Keratinocyte (primary cell): Measurements from ENCODE around the gene TEX48. TPM values are rescaled to one million over a fixed set of nuclear protein-coding genes. Genes with fewer than 3 reads are reported as not detected.

Experiments used
- DNase-seq: peaks from one replicate; pipeline ENCODE4 v3.0.0-alpha.2; 2011; ENCODE audit warnings: low read depth, missing footprints, low spot score
- FAIRE-seq: peaks from 2 replicates; lab custom pipeline; 2011; peaks lifted over from hg19 to GRCh38; lab: Jason Lieb, UNC
- H2AFZ ChIP-seq: 2 replicates; pipeline ENCODE4 v1.6.0; 2012; ENCODE audit warnings: low read length, control low read depth, inconsistent platforms; ENCODE audit not compliant: control insufficient read depth
- H3K27ac ChIP-seq: 2 replicates; pipeline ENCODE4 v1.5.1; 2011; ENCODE audit warnings: low read length; ENCODE audit not compliant: control insufficient read depth, insufficient read depth
- H3K27me3 ChIP-seq: 3 replicates; pipeline ENCODE4 v1.6.0; 2011; ENCODE audit warnings: low read length; ENCODE audit not compliant: control insufficient read depth, insufficient read depth; ENCODE audit errors: extremely low read depth
- H3K36me3 ChIP-seq, 2 experiments: 2 replicates in 1 of 2; 3 replicates in 1 of 2; pipeline ENCODE4 v1.5.1; 2011; ENCODE audit warnings: low read length in 2 of 2, mild to moderate bottlenecking in 1 of 2; ENCODE audit not compliant: control insufficient read depth in 2 of 2, insufficient read depth in 2 of 2; ENCODE audit errors: extremely low read depth in 1 of 2
- H3K4me1 ChIP-seq: 3 replicates; pipeline ENCODE4 v1.5.1; 2011; ENCODE audit warnings: low read length; ENCODE audit not compliant: control insufficient read depth, insufficient read depth; ENCODE audit errors: extremely low read depth
- H3K4me2 ChIP-seq: 3 replicates; pipeline ENCODE4 v1.6.0; 2011; ENCODE audit warnings: low read depth, low read length; ENCODE audit not compliant: control insufficient read depth, insufficient read depth; ENCODE audit errors: extremely low read depth
- H3K4me3 ChIP-seq, 3 experiments: fragments of 200-600 bp in 1 of 3; sonication (generic) in 1 of 3; 2 replicates in 2 of 3; 3 replicates in 1 of 3; pipeline ENCODE4 v1.5.1; 2011 to 2016; ENCODE audit warnings: low read length in 3 of 3, mild to moderate bottlenecking in 3 of 3, control low read depth in 2 of 3, inconsistent platforms in 1 of 3, low read depth in 1 of 3, mixed read lengths in 1 of 3, mixed run types in 1 of 3, moderate library complexity in 1 of 3; ENCODE audit not compliant: control insufficient read depth in 2 of 3, insufficient read depth in 2 of 3; ENCODE audit errors: extremely low read depth in 1 of 3
- H3K79me2 ChIP-seq: 2 replicates; pipeline ENCODE4 v1.6.0; 2012; ENCODE audit warnings: low read length; ENCODE audit not compliant: control insufficient read depth, insufficient read depth
- H3K9ac ChIP-seq: 3 replicates; pipeline ENCODE4 v1.6.0; 2011; ENCODE audit warnings: low read length; ENCODE audit not compliant: control insufficient read depth, insufficient read depth; ENCODE audit errors: extremely low read depth
- H3K9me1 ChIP-seq: 3 replicates; pipeline ENCODE4 v1.6.0; 2011; ENCODE audit warnings: low read length; ENCODE audit not compliant: control insufficient read depth, insufficient read depth; ENCODE audit errors: extremely low read depth
- H3K9me3 ChIP-seq: 2 replicates; pipeline ENCODE4 v1.5.1; 2012; ENCODE audit warnings: low read depth, low read length; ENCODE audit not compliant: control insufficient read depth
- H4K20me1 ChIP-seq: 3 replicates; pipeline ENCODE4 v1.6.0; 2011; ENCODE audit warnings: low read length; ENCODE audit not compliant: control insufficient read depth, insufficient read depth; ENCODE audit errors: extremely low read depth
- CTCF ChIP-seq, 3 experiments: IDR thresholded peaks in 1 of 3; conservative IDR thresholded peaks in 1 of 3; optimal IDR thresholded peaks in 1 of 3; 2 replicates in 2 of 3; 3 replicates in 1 of 3; pipeline versions ENCODE3 to v1.5.1; 2011; ENCODE audit warnings: low read length in 3 of 3, mild to moderate bottlenecking in 3 of 3, moderate library complexity in 2 of 3, control low read depth in 1 of 3, inconsistent platforms in 1 of 3; ENCODE audit not compliant: insufficient read depth in 2 of 3; ENCODE audit errors: extremely low read depth in 1 of 3
- EZH2 ChIP-seq: IDR thresholded peaks from one replicate; pipeline ENCODE4 v1.6.1; 2012; ENCODE audit warnings: inconsistent platforms, mild to moderate bottlenecking, low read length, moderate library complexity
- dilution Hi-C: fragments of 300-500 bp; cut with MboI; formaldehyde crosslinking; loops from one replicate; pipeline ENCODE4 v1.7.0; 2020; ENCODE audit warnings: low sequenced_read_pairs; ENCODE audit not compliant: extremely low pct_ligation_motif_present
- polyA plus RNA-seq, 5 experiments: library from polyadenylated mRNA; depleted of rRNA in 3 of 5; stranded (reverse) in 3 of 5; stranded (forward) in 1 of 5; unstranded in 1 of 5; fragments of >200 nt; gene quantifications; 1 replicate in 1 of 5; 2 replicates in 3 of 5; 3 replicates in 1 of 5; pipeline versions ENCODE4 v1.2.1 to v1.2.3, GENCODE V29; 2011 to 2012; ENCODE audit warnings: missing spikeins in 2 of 5, low read depth in 1 of 5, low replicate concordance in 1 of 5

TEX48 gene
- polyA plus RNA-seq, 1 donor (not counting 4 experiments of a cell fraction or from before 2014, with no cell fraction given), result not detected

GRCh38 chr9:114719290-114719689, 37.3 kb upstream of the TEX48 start:
- Histone ChIP-seq H3K9me3 (no peaks in the 10 kb centered on the region), H3K27me3 (no peaks in the 10 kb centered on the region), H3K36me3 (no peaks in the 10 kb centered on the region), H3K4me1 (peaks cover 35% of the 10 kb centered on the region), H3K9ac (no peak overlapping the region), H3K27ac (no peak overlapping the region), H3K79me2 (no peaks in the 10 kb centered on the region), H3K4me3 (no peak overlapping the region), H3K9me1 (no peaks in the 10 kb centered on the region), H4K20me1 (no peaks in the 10 kb centered on the region), H3K4me2 (no peak overlapping the region), H2AFZ (no peak overlapping the region)
- dilution Hi-C loops, result no loop called here
- DNase-seq, result no peak
- TF ChIP-seq EZH2, result no peak
- no peak for TF ChIP-seq CTCF (optimal IDR thresholded peaks at IDR 0.05 in 1 of 3, IDR thresholded peaks at IDR 0.05 in 1 of 3, conservative IDR thresholded peaks at IDR 0.05 in 1 of 3; ENCODE audit: extremely low read depth in 1 of 3, insufficient read depth in 2 of 3, low read length in 3 of 3)
- no peak for FAIRE-seq

DNA sequence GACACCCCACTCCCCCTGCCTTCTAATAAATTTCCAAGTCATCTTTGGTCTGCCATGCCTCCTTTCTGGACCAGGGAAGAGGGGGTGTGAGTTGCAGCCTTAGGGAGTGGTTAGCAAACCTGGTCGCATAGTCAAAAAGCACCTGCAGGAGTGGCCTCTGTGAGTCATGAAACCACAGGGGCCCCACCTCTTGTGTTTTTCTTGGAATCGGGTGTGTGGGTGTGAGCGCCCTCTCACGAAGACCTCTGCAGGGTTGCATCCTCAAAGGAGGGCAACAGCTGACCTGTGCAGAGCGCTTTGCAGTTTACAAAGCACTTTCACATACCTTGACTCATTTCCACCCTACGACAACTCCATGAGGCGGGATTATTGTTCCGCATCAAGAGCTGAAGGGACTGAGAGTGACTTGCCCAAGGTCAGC, 36.8 kb upstream of the TEX48 start:
- H3K9me3 ChIP-seq, result no peaks in the 10 kb centered on the region
- no peak for DNase-seq
- FAIRE-seq, result peak; percentile 85
- H4K20me1 ChIP-seq, result no peaks in the 10 kb centered on the region
- H3K27me3 ChIP-seq, result no peaks in the 10 kb centered on the region
- H3K36me3 ChIP-seq, result no peaks in the 10 kb centered on the region
- no peaks in the 10 kb centered on the region for H3K9me1 ChIP-seq
- no peak overlapping the region for H2AFZ ChIP-seq
- H3K9ac ChIP-seq, result no peak overlapping the region
- TF ChIP-seq CTCF (optimal IDR thresholded peaks at IDR 0.05 in 1 of 3, IDR thresholded peaks at IDR 0.05 in 1 of 3, conservative IDR thresholded peaks at IDR 0.05 in 1 of 3; ENCODE audit: extremely low read depth in 1 of 3, insufficient read depth in 2 of 3, low read length in 3 of 3), result peak; percentile 2 to 28 (median 17)
- TF ChIP-seq EZH2, result no peak
- peaks cover 35% of the 10 kb centered on the region for H3K4me1 ChIP-seq
- no peak overlapping the region for H3K4me2 ChIP-seq
- no peak overlapping the region for H3K27ac ChIP-seq
- H3K4me3 ChIP-seq, result no peak overlapping the region
- H3K79me2 ChIP-seq, result no peaks in the 10 kb centered on the region
- dilution Hi-C loops, result no loop called here
